Measurements from ENCODE around the gene CCDC122. TPM values are rescaled to one million over a fixed set of nuclear protein-coding genes. Genes with fewer than 3 reads are reported as not detected.

CCDC122 gene
- total and polyA plus RNA-seq, 2 donors (not counting 3 experiments of a cell fraction or from before 2014, with no cell fraction given): 0.57 to 7.5 TPM

GRCh38 chr13:43802511-43802910 is 77.0 kb downstream of the CCDC122 start:
- BruUV-seq (replicated peaks): no TSS peak
- Histone ChIP-seq H3K4me2 (ENCODE audit: insufficient read depth, low read length) (no peak overlapping the region), H3K9ac (replicated peaks; ENCODE audit: extremely low read depth, insufficient read depth, low read length) (no peak overlapping the region), H3K9me3 (replicated peaks; ENCODE audit: control insufficient read depth, insufficient read depth, low read length) (no peaks in the 10 kb centered on the region), H2AFZ (ENCODE audit: low read depth, low read length) (no peak overlapping the region), H3K27me3 (ENCODE audit: control insufficient read depth in 2 of 2, insufficient read depth in 2 of 2, low read length in 2 of 2) (no peaks in the 10 kb centered on the region), H3K79me2 (ENCODE audit: control insufficient read depth, insufficient read depth, low read length) (no peaks in the 10 kb centered on the region), H3K36me3 (ENCODE audit: control insufficient read depth in 2 of 2, extremely low read depth in 1 of 2, insufficient read depth in 2 of 2, low read length in 2 of 2) (no peaks in the 10 kb centered on the region), H4K20me1 (replicated peaks; ENCODE audit: control insufficient read depth, extremely low read depth, insufficient read depth, low read length) (no peaks in the 10 kb centered on the region), H3K4me1 (ENCODE audit: control insufficient read depth, extremely low read depth, insufficient read depth, low read length) (peaks cover 7% of the 10 kb centered on the region), H3K9me1 (replicated peaks; ENCODE audit: control insufficient read depth, extremely low read depth, insufficient read depth, low read length) (no peaks in the 10 kb centered on the region), H3K27ac (ENCODE audit: insufficient read depth, low read depth, low read length) (no peak overlapping the region), H3K4me3 (replicated peaks in 1 of 3; ENCODE audit: insufficient read depth in 1 of 3, low read depth in 1 of 3, low read length in 3 of 3) (no peak overlapping the region)
- TF ChIP-seq JUN (IDR thresholded peaks at IDR 0.05; ENCODE audit: borderline replicate concordance, insufficient read depth, insufficient read length, low read depth) (no peak), GATA2 (IDR thresholded peaks at IDR 0.05; ENCODE audit: insufficient read depth, insufficient read length, low read depth, low read length) (no peak), POLR2A (IDR thresholded peaks at IDR 0.05; ENCODE audit: low read depth, low read length) (no peak), MYC (IDR thresholded peaks at IDR 0.05; ENCODE audit: low read depth, low read length) (no peak)
- POLR2A ChIA-PET: no interaction called here
- CTCF ChIA-PET: interaction anchor here (1.0 to 4.7 kb wide), 4 partner anchors 11 to 1207 kb away, joined by 3 to 168 read pairs (median 4); no protein-coding TSS in a partner anchor
- no peak for DNase-seq (ENCODE audit: low read depth, low spot score)
- dilution Hi-C loops (cut with MboI; ENCODE audit: extremely low pct_ligation_motif_present, low sequenced_read_pairs) (no loop called here), intact Hi-C loops (cut with micrococcal nuclease) (loop anchor here (5.0 kb wide), 1 partner anchor 1140 kb away; no protein-coding TSS in a partner anchor)
- no peak for FAIRE-seq

DNA sequence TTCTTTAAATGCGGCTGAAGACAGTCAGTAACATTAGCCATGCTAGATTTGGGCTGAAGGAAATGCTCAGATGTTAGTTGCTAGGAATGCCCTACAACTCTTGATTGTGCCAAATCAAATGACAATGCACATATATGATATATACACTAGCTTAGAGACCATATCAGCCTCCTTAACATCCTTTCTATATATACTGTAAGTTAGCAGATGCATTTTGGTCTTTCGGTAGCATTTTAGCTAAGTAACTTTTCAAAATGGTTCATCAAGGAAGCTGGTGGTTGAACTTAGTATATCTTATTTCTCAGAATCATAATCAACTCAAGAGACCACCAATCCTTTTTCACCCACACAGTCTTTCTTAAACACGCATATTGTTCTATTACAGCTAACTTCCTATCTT is 78.7 kb downstream of the CCDC122 start:
- TF ChIP-seq GATA2 (IDR thresholded peaks at IDR 0.05; ENCODE audit: insufficient read depth, insufficient read length, low read depth, low read length) (no peak), POLR2AphosphoS5 (IDR thresholded peaks at IDR 0.05; ENCODE audit: insufficient read depth, low read depth, low read length) (no peak), CTCF (IDR thresholded peaks at IDR 0.05; ENCODE audit: extremely low read depth in 1 of 2, insufficient read depth in 1 of 2, low read depth in 1 of 2, low read length in 2 of 2) (no peak), MYC (IDR thresholded peaks at IDR 0.05; ENCODE audit: low read depth, low read length) (no peak), FOS (IDR thresholded peaks at IDR 0.05; ENCODE audit: borderline replicate concordance, insufficient read depth, low read length) (no peak), JUN (IDR thresholded peaks at IDR 0.05; ENCODE audit: borderline replicate concordance, insufficient read depth, insufficient read length, low read depth) (no peak)
- H3K36me3 ChIP-seq (ENCODE audit: control insufficient read depth in 2 of 2, extremely low read depth in 1 of 2, insufficient read depth in 2 of 2, low read length in 2 of 2): no peaks in the 10 kb centered on the region
- intact Hi-C loops (cut with micrococcal nuclease): loop anchor here (5.0 kb wide), 1 partner anchor 1139 kb away; no protein-coding TSS in a partner anchor
- FAIRE-seq (no peak), DNase-seq (ENCODE audit: low read depth, low spot score) (no peak)
- no peak overlapping the region for H3K4me2 ChIP-seq (ENCODE audit: insufficient read depth, low read length)
- H3K4me1 ChIP-seq (ENCODE audit: control insufficient read depth, extremely low read depth, insufficient read depth, low read length): peaks cover 7% of the 10 kb centered on the region
- H3K9me1 ChIP-seq (replicated peaks; ENCODE audit: control insufficient read depth, extremely low read depth, insufficient read depth, low read length): no peaks in the 10 kb centered on the region
- no peak overlapping the region for H3K27ac ChIP-seq (ENCODE audit: insufficient read depth, low read depth, low read length)
- no peaks in the 10 kb centered on the region for H3K79me2 ChIP-seq (ENCODE audit: control insufficient read depth, insufficient read depth, low read length)
- no peak overlapping the region for H3K9ac ChIP-seq (replicated peaks; ENCODE audit: extremely low read depth, insufficient read depth, low read length)
- no TSS peak for BruUV-seq (replicated peaks)
- no peaks in the 10 kb centered on the region for H4K20me1 ChIP-seq (replicated peaks; ENCODE audit: control insufficient read depth, extremely low read depth, insufficient read depth, low read length)
- no peak overlapping the region for H3K4me3 ChIP-seq (replicated peaks in 1 of 3; ENCODE audit: insufficient read depth in 1 of 3, low read depth in 1 of 3, low read length in 3 of 3)
- no peaks in the 10 kb centered on the region for H3K9me3 ChIP-seq (replicated peaks; ENCODE audit: control insufficient read depth, insufficient read depth, low read length)
- no peak overlapping the region for H2AFZ ChIP-seq (ENCODE audit: low read depth, low read length)
- POLR2A ChIA-PET: no interaction called here
- dilution Hi-C loops (cut with MboI; ENCODE audit: extremely low pct_ligation_motif_present, low sequenced_read_pairs): no loop called here
- CTCF ChIA-PET: interaction anchor here (0.9 to 1.4 kb wide), 4 partner anchors 10 to 716 kb away, joined by 3 to 5 read pairs (median 4); no protein-coding TSS in a partner anchor
- H3K27me3 ChIP-seq (ENCODE audit: control insufficient read depth in 2 of 2, insufficient read depth in 2 of 2, low read length in 2 of 2): no peaks in the 10 kb centered on the region

All from endothelial cell of umbilical vein (primary cell).